ENCODE data around the gene DLL4.

DLL4 gene

GRCh38 chr15:40928821-40929659 lies at the start of gene DLL4:
Gene DLL4, plus strand, starts transcription at chr15:40929340. Its CDS starts 329 bp downstream, at chr15:40929669.
- DNase-seq (ENCODE audit: low read depth): no peak

- DNase-seq (ENCODE audit: low read depth): no peak
Measured at GRCh38 chr15:40879609-40880008, 49.5 kb upstream of the DLL4 start.

- no peak for DNase-seq (ENCODE audit: low read depth)
Measured at GRCh38 chr15:40881351-40881750, 47.8 kb upstream of the DLL4 start.

GRCh38 chr15:40886586-40886985 lies 42.6 kb upstream of the DLL4 start:
- DNase-seq (ENCODE audit: low read depth): no peak

GRCh38 chr15:40889112-40889511 lies 40.0 kb upstream of the DLL4 start:
- DNase-seq (ENCODE audit: low read depth): no peak

- DNase-seq (ENCODE audit: low read depth): no peak
Measured at GRCh38 chr15:40891138-40891537, 38.0 kb upstream of the DLL4 start.

- DNase-seq (ENCODE audit: low read depth): no peak
Measured at GRCh38 chr15:40891810-40892446, 37.2 kb upstream of the DLL4 start.

- no peak for DNase-seq (ENCODE audit: low read depth)
Measured at GRCh38 chr15:40892447-40893012, 36.6 kb upstream of the DLL4 start.

- no peak for DNase-seq (ENCODE audit: low read depth)
Measured at GRCh38 chr15:40893019-40893670, 36.0 kb upstream of the DLL4 start.

GRCh38 chr15:40893733-40894680 lies 35.1 kb upstream of the DLL4 start, which contains the start of gene VPS18:
Gene VPS18, plus strand, starts transcription at chr15:40894450. Its CDS starts 319 bp downstream, at chr15:40894769.
- peak; percentile 94 for DNase-seq (ENCODE audit: low read depth)

- DNase-seq (ENCODE audit: low read depth): peak; percentile 31
Measured at GRCh38 chr15:40894681-40895448, 34.3 kb upstream of the DLL4 start.

GRCh38 chr15:40899536-40900207 lies 29.5 kb upstream of the DLL4 start:
- no peak for DNase-seq (ENCODE audit: low read depth)

GRCh38 chr15:40900256-40901052 lies 28.7 kb upstream of the DLL4 start:
- no peak for DNase-seq (ENCODE audit: low read depth)

GRCh38 chr15:40901053-40901443 lies 28.1 kb upstream of the DLL4 start:
- no peak for DNase-seq (ENCODE audit: low read depth)

- DNase-seq (ENCODE audit: low read depth): no peak
Measured at GRCh38 chr15:40902605-40903561, 26.3 kb upstream of the DLL4 start.

GRCh38 chr15:40904552-40905201 lies 24.5 kb upstream of the DLL4 start:
- no peak for DNase-seq (ENCODE audit: low read depth)
